Right atrium auricular region (tissue), 2 donors: ENCODE measurements around the gene NRCAM. TPM values are rescaled to one million over a fixed set of nuclear protein-coding genes. Genes with fewer than 3 reads are reported as not detected.
A peak's percentile ranks its signal among the peaks of the same experiment; 100 is the strongest.

Source experiments
- DNase-seq: peaks from one replicate; pipeline ENCODE4 v3.0.0-alpha.2; 2019; ENCODE audit warnings: low spot score
- H3K27ac ChIP-seq, 2 donors: fragments of 200-600 bp; sonication (generic); 1 replicate in 1 of 2; 2 replicates in 1 of 2; pipeline ENCODE4 v1.5.1; 2016 to 2019
- H3K27me3 ChIP-seq, 2 donors: fragments of 200-600 bp; sonication (generic); one replicate each; pipeline versions ENCODE4 v1.5.1 to v1.6.0; 2017 to 2019
- H3K36me3 ChIP-seq: fragments of 200-600 bp; sonication (generic); one replicate; pipeline ENCODE4 v1.5.1; 2016
- H3K4me1 ChIP-seq, 2 donors: fragments of 200-600 bp; sonication (generic); one replicate each; pipeline versions ENCODE4 v1.5.1 to v1.6.0; 2017 to 2019
- H3K4me3 ChIP-seq, 2 donors: fragments of 200-600 bp; sonication (generic); 1 replicate in 1 of 2; 2 replicates in 1 of 2; pipeline ENCODE4 v1.5.1; 2017 to 2019; ENCODE audit warnings: mild to moderate bottlenecking in 1 of 2, moderate library complexity in 1 of 2
- H3K9me3 ChIP-seq, 2 donors: fragments of 200-600 bp; sonication (generic); one replicate each; pipeline ENCODE4 v1.5.1; 2019
- total RNA-seq, 2 donors: library from RNA; depleted of rRNA; stranded (reverse); fragments of >200 nt; gene quantifications; one replicate each; pipeline ENCODE4 v1.1.0, GENCODE V29; 2016
- TF ChIP-seq, protein P1 (sequence below), 2 donors: fragments of 200-600 bp; sonication (generic); IDR thresholded peaks; one replicate each; pipeline ENCODE4 v1.5.1; 2019; ENCODE audit warnings: antibody characterized with exemption in 2 of 2

Gene NRCAM
- total RNA-seq, 2 donors from 2014 or later = 0.63 to 0.93 TPM

DNA sequence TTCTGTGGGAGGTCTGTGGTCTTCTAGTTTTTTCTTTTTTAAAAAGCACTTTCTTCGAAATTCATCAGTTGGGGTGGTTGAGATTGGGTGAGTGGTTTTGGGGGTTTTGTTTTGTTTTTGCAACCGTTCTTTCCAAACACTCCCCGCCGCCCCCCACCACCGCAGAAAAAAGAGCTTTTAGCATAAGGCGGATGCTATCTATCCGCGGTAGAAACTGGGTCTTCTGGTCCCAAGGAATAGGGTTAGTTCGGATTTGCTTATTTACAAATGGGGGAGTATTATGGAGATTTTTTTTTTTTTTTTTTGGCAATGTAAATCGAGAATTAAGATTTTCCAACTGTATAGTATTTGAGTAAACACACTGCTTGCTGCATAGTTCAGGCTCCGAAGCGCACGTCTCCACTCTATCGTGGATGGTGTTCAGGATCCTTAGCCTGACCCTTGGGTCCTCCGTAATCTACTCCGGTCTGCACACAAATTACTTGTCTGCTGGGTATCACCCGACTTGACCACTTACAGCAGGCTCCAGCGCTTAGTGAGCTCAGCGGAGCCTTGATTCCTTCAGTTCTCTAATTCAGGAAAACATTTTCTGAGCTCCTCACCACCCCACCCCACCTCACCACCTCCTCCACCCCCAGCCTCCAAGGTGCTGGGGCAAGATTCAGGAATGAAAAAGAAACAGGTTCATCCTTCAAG, 757 bp upstream of the NRCAM start:
- Histone ChIP-seq H3K27me3 (peaks cover 7 to 15% of the 10 kb centered on the region in 2 donors), H3K36me3 (no peaks in the 10 kb centered on the region), H3K9me3 (no peaks in the 10 kb centered on the region), H3K4me1 (peaks cover 0 to 23% of the 10 kb centered on the region in 2 donors), H3K4me3 (peak overlapping the region in 1 of 2 donors; percentile 51), H3K27ac (no peak overlapping the region)
- no peak for DNase-seq
- TF ChIP-seq, protein P1, sequence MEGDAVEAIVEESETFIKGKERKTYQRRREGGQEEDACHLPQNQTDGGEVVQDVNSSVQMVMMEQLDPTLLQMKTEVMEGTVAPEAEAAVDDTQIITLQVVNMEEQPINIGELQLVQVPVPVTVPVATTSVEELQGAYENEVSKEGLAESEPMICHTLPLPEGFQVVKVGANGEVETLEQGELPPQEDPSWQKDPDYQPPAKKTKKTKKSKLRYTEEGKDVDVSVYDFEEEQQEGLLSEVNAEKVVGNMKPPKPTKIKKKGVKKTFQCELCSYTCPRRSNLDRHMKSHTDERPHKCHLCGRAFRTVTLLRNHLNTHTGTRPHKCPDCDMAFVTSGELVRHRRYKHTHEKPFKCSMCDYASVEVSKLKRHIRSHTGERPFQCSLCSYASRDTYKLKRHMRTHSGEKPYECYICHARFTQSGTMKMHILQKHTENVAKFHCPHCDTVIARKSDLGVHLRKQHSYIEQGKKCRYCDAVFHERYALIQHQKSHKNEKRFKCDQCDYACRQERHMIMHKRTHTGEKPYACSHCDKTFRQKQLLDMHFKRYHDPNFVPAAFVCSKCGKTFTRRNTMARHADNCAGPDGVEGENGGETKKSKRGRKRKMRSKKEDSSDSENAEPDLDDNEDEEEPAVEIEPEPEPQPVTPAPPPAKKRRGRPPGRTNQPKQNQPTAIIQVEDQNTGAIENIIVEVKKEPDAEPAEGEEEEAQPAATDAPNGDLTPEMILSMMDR (IDR thresholded peaks at IDR 0.05) = no peak

DNA sequence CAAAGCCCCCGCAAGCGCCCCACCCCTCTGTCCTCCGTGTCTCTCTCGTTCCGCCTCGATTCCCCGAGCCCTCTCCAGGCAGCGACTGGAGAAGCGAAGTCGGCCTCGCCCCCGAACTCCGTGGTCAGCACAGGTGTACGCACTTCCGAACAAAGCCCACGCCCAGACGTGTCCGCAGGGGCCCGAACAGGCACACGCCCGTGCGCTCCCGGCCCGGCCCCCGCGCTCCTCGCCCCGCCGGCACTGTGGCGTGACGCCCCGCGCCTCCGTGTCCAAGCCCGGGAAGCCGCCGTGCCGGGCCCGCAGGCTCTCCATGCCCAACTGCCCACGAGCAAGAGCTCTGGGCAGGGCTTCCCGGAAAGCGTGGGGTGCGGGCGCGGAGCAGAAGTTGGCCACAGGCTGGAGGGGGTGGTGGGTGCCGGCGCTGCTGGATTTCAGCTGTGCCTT, 662 bp downstream of the NRCAM start:
- Histone ChIP-seq H3K36me3 (no peaks in the 10 kb centered on the region), H3K27me3 (peaks cover 7 to 15% of the 10 kb centered on the region in 2 donors), H3K27ac (no peak overlapping the region), H3K9me3 (no peaks in the 10 kb centered on the region), H3K4me3 (peak overlapping the region; percentile 30 to 51), H3K4me1 (peaks cover 0 to 23% of the 10 kb centered on the region in 2 donors)
- DNase-seq = no peak
- TF ChIP-seq, protein P1 (IDR thresholded peaks at IDR 0.05) = no peak

- H3K4me1 ChIP-seq = peaks cover 0 to 23% of the 10 kb centered on the region in 2 donors
- DNase-seq = no peak
- TF ChIP-seq, protein P1 (IDR thresholded peaks at IDR 0.05) = no peak
- H3K9me3 ChIP-seq = no peaks in the 10 kb centered on the region
- H3K4me3 ChIP-seq = peak overlapping the region; percentile 30 to 51
- H3K36me3 ChIP-seq = no peaks in the 10 kb centered on the region
- H3K27me3 ChIP-seq = peaks cover 7 to 15% of the 10 kb centered on the region in 2 donors
- H3K27ac ChIP-seq = no peak overlapping the region
Observed at GRCh38 chr7:108454674-108455550, 1.3 kb downstream of the NRCAM start.

DNA sequence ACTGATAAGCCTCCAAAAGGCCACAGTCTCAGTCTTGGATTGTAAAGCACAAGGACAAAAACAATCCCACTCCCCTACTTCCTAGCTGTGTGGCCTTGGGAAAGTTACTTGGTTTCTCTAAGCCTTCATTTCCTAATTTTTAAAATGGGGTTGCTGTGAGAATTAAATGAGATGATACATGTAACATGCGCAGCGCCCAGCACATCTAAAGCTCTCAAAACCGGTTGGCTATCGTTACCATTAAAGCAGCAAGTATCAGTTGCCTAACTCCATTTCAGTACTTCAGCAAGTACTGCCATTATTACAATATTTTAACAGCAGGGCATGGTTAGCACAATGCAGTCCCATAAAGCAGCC, 1.9 kb downstream of the NRCAM start:
- Histone ChIP-seq H3K4me3 (peak overlapping the region in 1 of 2 donors; percentile 51), H3K27ac (no peak overlapping the region), H3K9me3 (no peaks in the 10 kb centered on the region), H3K4me1 (peaks cover 0 to 23% of the 10 kb centered on the region in 2 donors), H3K36me3 (no peaks in the 10 kb centered on the region), H3K27me3 (peaks cover 7 to 15% of the 10 kb centered on the region in 2 donors)
- no peak for DNase-seq
- TF ChIP-seq, protein P1 (IDR thresholded peaks at IDR 0.05) = no peak

- peaks cover 0 to 23% of the 10 kb centered on the region in 2 donors for H3K4me1 ChIP-seq
- H3K27me3 ChIP-seq = peaks cover 7 to 15% of the 10 kb centered on the region in 2 donors
- no peaks in the 10 kb centered on the region for H3K36me3 ChIP-seq
- H3K27ac ChIP-seq = no peak overlapping the region
- no peak for DNase-seq
- TF ChIP-seq, protein P1 (IDR thresholded peaks at IDR 0.05) = no peak
- no peaks in the 10 kb centered on the region for H3K9me3 ChIP-seq
- no peak overlapping the region for H3K4me3 ChIP-seq
Observed at GRCh38 chr7:108453320-108453719, 2.9 kb downstream of the NRCAM start.
